GM12878 (cell line): ENCODE data around the gene ZDHHC21. TPM values are rescaled to one million over a fixed set of nuclear protein-coding genes. Genes with fewer than 3 reads are reported as not detected.

Experiments used
- ATAC-seq: fragments of 200-7000 bp; cut with Tn5 transposase; 3 replicates; pipeline ENCODE4 v1.9.1; 2020; ENCODE audit warnings: mild to moderate bottlenecking, moderate library complexity
- BruUV-seq: library from RNA; stranded (reverse); fragments of 400-500 nt; replicated peaks from 2 replicates; lab custom pipeline; 2021; lab: Mats Ljungman, UMichigan
- CTCF ChIA-PET: fragments of 300-600 bp; sonication (Branson Sonifier 250); formaldehyde crosslinking; extraction: SDS; loops from one replicate; lab custom pipeline; 2021; ENCODE audit warnings: inconsistent platforms; lab: Yijun Ruan, JAX
- POLR2A ChIA-PET: fragments of 350-600 bp; formaldehyde crosslinking; extraction: SDS; loops from one replicate; lab custom pipeline; 2021; ENCODE audit warnings: inconsistent platforms; lab: Charles Lee
- RAD21 ChIA-PET: fragments of 300-600 bp; sonication (Branson Sonifier 250); formaldehyde crosslinking; loops from one replicate; lab custom pipeline; 2023; ENCODE audit warnings: antibody characterized with exemption; ENCODE audit not compliant: unreplicated experiment; lab: Charles Lee
- SMC1A ChIA-PET: fragments of 300-600 bp; sonication (Branson Sonifier 250); formaldehyde crosslinking; loops from one replicate; lab custom pipeline; 2023; ENCODE audit not compliant: unreplicated experiment, uncharacterized antibody; lab: Charles Lee
- DNase-seq: peaks from one replicate; pipeline ENCODE4 v3.0.0-alpha.2; 2011; ENCODE audit warnings: low read depth, low spot score
- FAIRE-seq: peaks from 3 replicates; lab custom pipeline; 2011; peaks lifted over from hg19 to GRCh38; lab: Jason Lieb, UNC
- H2AFZ ChIP-seq: 2 replicates; pipeline ENCODE4 v1.6.0; 2011; ENCODE audit warnings: low read depth, low read length, control low read depth; ENCODE audit not compliant: control insufficient read depth
- H3K27ac ChIP-seq: 2 replicates; pipeline ENCODE4 v1.5.1; 2011; ENCODE audit warnings: control low read depth; ENCODE audit not compliant: control insufficient read depth, insufficient read depth
- H3K27me3 ChIP-seq, 2 experiments: replicated peaks in 1 of 2; 2 replicates each; pipeline versions ENCODE4 v1.6.0 to v1.6.1; 2011; ENCODE audit warnings: low read length in 1 of 2; ENCODE audit not compliant: control insufficient read depth in 2 of 2, insufficient read depth in 2 of 2
- H3K36me3 ChIP-seq, 2 experiments: 2 replicates each; pipeline ENCODE4 v1.5.1; 2011; ENCODE audit warnings: low read length in 1 of 2; ENCODE audit not compliant: control insufficient read depth in 2 of 2, insufficient read depth in 2 of 2
- H3K4me1 ChIP-seq: 2 replicates; pipeline ENCODE4 v1.6.1; 2011; ENCODE audit warnings: mild to moderate bottlenecking, low read length, moderate library complexity, mixed read lengths; ENCODE audit not compliant: control insufficient read depth, insufficient read depth
- H3K4me2 ChIP-seq: 2 replicates; pipeline ENCODE4 v1.6.0; 2011; ENCODE audit warnings: control low read depth; ENCODE audit not compliant: control insufficient read depth, insufficient read depth
- H3K4me3 ChIP-seq: fragments of 200-600 bp; sonication (generic); 2 replicates; pipeline ENCODE4 v1.5.1; 2016
- H3K79me2 ChIP-seq: 2 replicates; pipeline ENCODE4 v1.6.0; 2011; ENCODE audit warnings: low read length; ENCODE audit not compliant: control insufficient read depth, insufficient read depth
- H3K9ac ChIP-seq: 2 replicates; pipeline ENCODE4 v1.8.0; 2011; ENCODE audit warnings: low read length, control low read depth, mixed read lengths; ENCODE audit not compliant: control insufficient read depth, insufficient read depth
- H3K9me3 ChIP-seq: replicated peaks from 3 replicates; pipeline ENCODE4 v1.5.1; 2011; ENCODE audit warnings: mild to moderate bottlenecking, low read length; ENCODE audit not compliant: control insufficient read depth, insufficient read depth
- H4K20me1 ChIP-seq: 2 replicates; pipeline ENCODE4 v1.6.0; 2011; ENCODE audit not compliant: control insufficient read depth, insufficient read depth
- ESRRA ChIP-seq: IDR thresholded peaks from 2 replicates; pipeline ENCODE4 v1.6.1; 2012; ENCODE audit warnings: mild to moderate bottlenecking, low read length, improper control_type of control experiment
- GABPA ChIP-seq: IDR thresholded peaks from 2 replicates; pipeline ENCODE4 v1.6.1; 2014; ENCODE audit warnings: antibody characterized with exemption, low read depth, mild to moderate bottlenecking, inconsistent platforms
- IKZF2 ChIP-seq, 2 experiments: fragments of 450-650 bp; IDR thresholded peaks; 2 replicates each; pipeline ENCODE4 v1.6.1; 2017; ENCODE audit warnings: mild to moderate bottlenecking in 2 of 2, moderate library complexity in 2 of 2
- MYC ChIP-seq: IDR thresholded peaks from 2 replicates; pipeline ENCODE4 v1.6.1; 2011; ENCODE audit warnings: mild to moderate bottlenecking, low read length, moderate library complexity, inconsistent platforms; ENCODE audit not compliant: insufficient read depth, insufficient replicate concordance, insufficient read length, severe bottlenecking
- NR2F1 ChIP-seq: fragments of 450-650 bp; conservative IDR thresholded peaks from 2 replicates; pipeline ENCODE4 v1.6.1; 2017; ENCODE audit warnings: mild to moderate bottlenecking
- POLR2AphosphoS2 ChIP-seq: IDR thresholded peaks from 2 replicates; pipeline ENCODE4 v1.6.1; 2011; ENCODE audit warnings: low read depth, mild to moderate bottlenecking, low read length, improper control_type of control experiment, moderate library complexity
- ZZZ3 ChIP-seq: IDR thresholded peaks from 2 replicates; pipeline ENCODE4 v1.6.1; 2011; ENCODE audit warnings: low read depth; ENCODE audit not compliant: control insufficient read depth, insufficient read length
- whole genome bisulfite sequencing: methylation state at CpG from one replicate; pipeline ENCODE4 v1.1.6; 2016; ENCODE audit warnings: low lambda C conversion rate; ENCODE audit not compliant: insufficient replicate concordance, insufficient coverage; ENCODE audit errors: missing lambda C conversion rate; 5-methylcytosine and 5-hydroxymethylcytosine counted together
- in situ Hi-C: fragments of 300-500 bp; cut with MboI; formaldehyde crosslinking; loops from 9 replicates; pipeline ENCODE4 v1.14.3; 2018; ENCODE audit warnings: mixed read lengths
- intact Hi-C: fragments of 100-400 bp; cut with micrococcal nuclease; formaldehyde crosslinking; loops from one replicate; pipeline ENCODE4 v1.14.2; 2022; ENCODE audit not compliant: unreplicated experiment
- polyA plus RNA-seq, 11 experiments: library from polyadenylated mRNA; depleted of rRNA in 4 of 11; unstranded in 6 of 11; stranded (reverse) in 5 of 11; fragments of >200 nt; fragmentation: Nextera tagmentation in 4 of 11; fragmentation: Illumina TruSeq in 1 of 11; extraction: Ambion mirVana in 4 of 11; extraction: Trizol in 1 of 11; gene quantifications; 1 replicate in 1 of 11; 2 replicates in 10 of 11; pipeline versions ENCODE4 v1.2.1 to v1.2.3, GENCODE V29; 2011 to 2016; ENCODE audit warnings: inconsistent platforms in 2 of 11, missing spikeins in 2 of 11, low read depth in 1 of 11
- total RNA-seq, 4 experiments: library from RNA; depleted of rRNA in 3 of 4; stranded (reverse); fragments of >200 nt in 3 of 4; fragmentation: Illumina TruSeq in 1 of 4; extraction: Trizol in 1 of 4; gene quantifications; 2 replicates each; pipeline versions ENCODE4 v1.2.1 to v1.2.3, GENCODE V29; 2013 to 2021
- TF ChIP-seq, protein P1 (sequence below): fragments of 150-350 bp; IDR thresholded peaks from 2 replicates; pipeline ENCODE4 v1.6.1; 2014; ENCODE audit warnings: mild to moderate bottlenecking, low read depth, low read length

The ZDHHC21 gene
- total and polyA plus RNA-seq, 10 of the 15 experiments (the other 5 are each of a cell fraction or from before 2014, with no cell fraction given): 2.6 to 14.6 (median 9.1) TPM

DNA sequence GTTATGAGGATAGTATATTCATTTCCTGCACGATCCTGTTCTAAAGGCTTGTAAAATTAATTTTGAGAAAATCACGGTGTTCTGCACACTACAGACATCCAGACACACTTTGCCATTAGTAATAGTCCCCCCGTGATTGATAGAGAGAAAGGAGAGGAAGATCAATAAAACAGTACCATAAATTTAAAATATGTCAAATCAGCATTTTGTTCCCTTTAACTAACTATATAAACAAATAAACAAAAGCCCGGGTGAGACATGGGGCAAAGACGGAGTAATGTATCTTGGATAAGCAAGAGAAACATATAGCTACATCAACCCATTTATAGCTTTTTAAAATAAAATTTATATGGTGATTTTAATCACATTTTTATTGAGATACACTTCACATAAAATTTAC is 39.9 kb upstream of the ZDHHC21 start:
- no peak for ATAC-seq
- no peak for FAIRE-seq
- Histone ChIP-seq H3K27ac (no peak overlapping the region), H3K9ac (no peak overlapping the region), H3K36me3 (no peaks in the 10 kb centered on the region), H3K27me3 (no peaks in the 10 kb centered on the region), H4K20me1 (no peaks in the 10 kb centered on the region), H3K79me2 (no peaks in the 10 kb centered on the region), H2AFZ (no peak overlapping the region), H3K4me3 (no peak overlapping the region), H3K4me2 (no peak overlapping the region), H3K9me3 (no peaks in the 10 kb centered on the region), H3K4me1 (no peaks in the 10 kb centered on the region)
- no TSS peak for BruUV-seq
- CTCF ChIA-PET: interaction anchor here (0.8 to 1.7 kb wide), 3 partner anchors 36 to 117 kb away, joined by 3 to 6 read pairs (median 5); no protein-coding TSS in a partner anchor
- in situ Hi-C loops (no loop called here), intact Hi-C loops (no loop called here)
- DNase-seq: no peak
- TF ChIP-seq, protein P1, sequence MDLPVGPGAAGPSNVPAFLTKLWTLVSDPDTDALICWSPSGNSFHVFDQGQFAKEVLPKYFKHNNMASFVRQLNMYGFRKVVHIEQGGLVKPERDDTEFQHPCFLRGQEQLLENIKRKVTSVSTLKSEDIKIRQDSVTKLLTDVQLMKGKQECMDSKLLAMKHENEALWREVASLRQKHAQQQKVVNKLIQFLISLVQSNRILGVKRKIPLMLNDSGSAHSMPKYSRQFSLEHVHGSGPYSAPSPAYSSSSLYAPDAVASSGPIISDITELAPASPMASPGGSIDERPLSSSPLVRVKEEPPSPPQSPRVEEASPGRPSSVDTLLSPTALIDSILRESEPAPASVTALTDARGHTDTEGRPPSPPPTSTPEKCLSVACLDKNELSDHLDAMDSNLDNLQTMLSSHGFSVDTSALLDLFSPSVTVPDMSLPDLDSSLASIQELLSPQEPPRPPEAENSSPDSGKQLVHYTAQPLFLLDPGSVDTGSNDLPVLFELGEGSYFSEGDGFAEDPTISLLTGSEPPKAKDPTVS: no peak
- no peak for TF ChIP-seq NR2F1
- no peak for TF ChIP-seq IKZF2 (IDR thresholded peaks at IDR 0.05)
- TF ChIP-seq MYC: no peak
- TF ChIP-seq POLR2AphosphoS2: no peak
- no peak for TF ChIP-seq GABPA
- no peak for TF ChIP-seq ZZZ3
- TF ChIP-seq ESRRA: no peak
- POLR2A ChIA-PET: no interaction called here
- SMC1A ChIA-PET: interaction anchor here (1.6 to 2.4 kb wide), 2 partner anchors 19 to 22 kb away, joined by 3 to 6 read pairs; no protein-coding TSS in a partner anchor
- 21% methylated on average over 5 of the region's 5 CpGs for WGBS
- RAD21 ChIA-PET: no interaction called here
